GM12873 (cell line): ENCODE data around the gene PXMP4.

Experiments used
- TF ChIP-seq, protein P1 (sequence below): IDR thresholded peaks from 2 replicates; pipeline ENCODE4 v1.5.1; 2012; ENCODE audit warnings: low read depth, mild to moderate bottlenecking, moderate library complexity, low read length, control low read depth; ENCODE audit not compliant: insufficient read depth; ENCODE audit errors: missing control alignments

The PXMP4 gene

DNA sequence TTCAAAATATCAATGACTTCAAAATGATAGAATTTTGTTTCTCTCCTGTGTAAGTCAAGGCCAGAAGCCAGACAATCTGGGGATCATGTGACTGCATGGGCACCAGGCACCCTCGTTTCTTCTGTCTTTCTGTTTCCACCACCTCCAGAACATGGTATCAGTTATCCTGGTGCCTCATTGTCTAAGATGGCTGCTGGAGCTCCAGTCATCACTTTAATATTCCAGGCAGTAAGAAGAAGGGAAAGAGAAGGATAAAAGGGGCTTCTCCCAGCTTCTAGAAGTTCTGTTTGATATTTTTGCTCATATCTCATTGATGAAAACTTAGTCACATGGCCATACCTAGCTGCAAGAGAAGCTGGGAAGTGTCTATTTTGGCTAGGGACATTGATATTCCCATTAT lies 37.3 kb upstream of the PXMP4 start:
- TF ChIP-seq, protein P1, sequence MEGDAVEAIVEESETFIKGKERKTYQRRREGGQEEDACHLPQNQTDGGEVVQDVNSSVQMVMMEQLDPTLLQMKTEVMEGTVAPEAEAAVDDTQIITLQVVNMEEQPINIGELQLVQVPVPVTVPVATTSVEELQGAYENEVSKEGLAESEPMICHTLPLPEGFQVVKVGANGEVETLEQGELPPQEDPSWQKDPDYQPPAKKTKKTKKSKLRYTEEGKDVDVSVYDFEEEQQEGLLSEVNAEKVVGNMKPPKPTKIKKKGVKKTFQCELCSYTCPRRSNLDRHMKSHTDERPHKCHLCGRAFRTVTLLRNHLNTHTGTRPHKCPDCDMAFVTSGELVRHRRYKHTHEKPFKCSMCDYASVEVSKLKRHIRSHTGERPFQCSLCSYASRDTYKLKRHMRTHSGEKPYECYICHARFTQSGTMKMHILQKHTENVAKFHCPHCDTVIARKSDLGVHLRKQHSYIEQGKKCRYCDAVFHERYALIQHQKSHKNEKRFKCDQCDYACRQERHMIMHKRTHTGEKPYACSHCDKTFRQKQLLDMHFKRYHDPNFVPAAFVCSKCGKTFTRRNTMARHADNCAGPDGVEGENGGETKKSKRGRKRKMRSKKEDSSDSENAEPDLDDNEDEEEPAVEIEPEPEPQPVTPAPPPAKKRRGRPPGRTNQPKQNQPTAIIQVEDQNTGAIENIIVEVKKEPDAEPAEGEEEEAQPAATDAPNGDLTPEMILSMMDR = no peak

DNA sequence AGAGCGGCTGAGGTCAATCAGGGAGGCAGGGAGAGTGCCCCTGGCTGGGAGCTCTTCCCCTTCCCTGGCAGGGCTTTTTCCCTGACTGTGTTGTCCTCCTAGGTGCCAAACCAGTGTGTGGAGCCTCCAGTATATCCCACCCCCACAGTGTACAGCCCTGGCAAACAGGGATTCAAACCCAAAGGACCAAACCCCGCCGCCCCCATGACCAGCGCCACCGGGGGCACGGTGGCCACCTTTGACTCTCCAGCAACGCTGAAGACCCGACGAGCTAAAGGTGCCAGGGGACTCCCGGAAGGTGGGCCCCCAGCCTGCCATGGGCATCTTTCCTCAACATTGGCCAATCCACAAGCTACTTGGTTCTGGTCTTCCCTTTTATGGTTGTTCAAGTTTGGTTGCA lies 36.9 kb upstream of the PXMP4 start:
- TF ChIP-seq, protein P1 = no peak

DNA sequence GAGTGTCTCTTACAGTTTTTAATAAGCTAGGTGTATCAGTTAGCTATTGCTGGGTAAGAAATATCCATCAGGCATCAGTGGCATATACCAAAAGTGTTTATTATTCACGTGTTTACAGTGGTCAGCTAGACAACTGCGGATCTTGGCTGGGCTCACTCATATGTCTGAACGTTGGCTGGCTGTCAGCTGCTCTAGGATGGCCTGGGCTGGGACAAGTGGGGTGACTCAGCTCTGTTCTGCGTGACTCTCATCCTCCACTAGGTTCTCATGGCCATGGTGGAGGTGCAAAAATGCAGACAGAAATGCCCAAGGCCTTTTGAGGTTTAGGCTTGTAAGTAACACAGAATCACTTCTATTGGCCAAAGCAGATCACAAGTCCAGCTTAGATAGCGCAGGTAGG lies 33.7 kb upstream of the PXMP4 start:
- TF ChIP-seq, protein P1 = no peak

DNA sequence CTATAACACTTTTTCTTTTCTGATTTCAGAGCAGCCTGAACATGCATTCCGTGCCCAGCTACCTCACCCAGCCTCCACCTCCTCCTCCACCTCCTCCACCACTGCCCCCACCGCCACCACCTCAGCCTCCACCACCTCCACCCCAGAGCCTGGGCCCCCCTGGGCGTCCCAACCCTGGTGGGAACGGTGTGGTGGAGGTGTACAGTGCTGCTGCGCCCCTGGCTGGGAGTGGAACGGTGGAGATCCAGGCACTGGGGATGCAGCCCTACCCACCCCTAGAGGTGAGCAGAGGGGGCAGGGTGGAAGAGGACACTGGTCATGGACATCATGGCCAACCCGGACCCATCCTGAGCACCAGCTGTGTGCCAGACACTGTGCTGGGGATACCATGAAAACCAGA lies 33.0 kb upstream of the PXMP4 start:
- TF ChIP-seq, protein P1 = no peak

DNA sequence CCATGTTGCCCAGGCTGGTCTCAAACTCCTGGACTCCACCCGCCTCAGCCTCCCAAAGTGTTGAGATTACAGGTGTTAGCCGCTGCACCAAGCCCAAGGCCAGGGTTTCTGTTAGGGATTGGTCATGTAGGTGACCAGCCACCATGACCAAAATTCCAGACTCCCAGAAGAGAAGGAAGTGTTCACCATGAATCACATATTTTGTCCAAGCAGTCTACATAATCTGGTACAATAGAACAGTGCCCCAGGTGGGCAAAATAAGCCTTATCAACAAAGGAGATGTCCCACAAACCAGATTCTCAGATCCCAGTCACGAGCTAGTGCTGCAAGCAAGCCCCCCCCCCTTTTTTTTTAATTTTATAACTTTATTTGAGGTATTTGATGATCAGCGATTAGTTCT lies 31.7 kb upstream of the PXMP4 start:
- TF ChIP-seq, protein P1 = no peak

DNA sequence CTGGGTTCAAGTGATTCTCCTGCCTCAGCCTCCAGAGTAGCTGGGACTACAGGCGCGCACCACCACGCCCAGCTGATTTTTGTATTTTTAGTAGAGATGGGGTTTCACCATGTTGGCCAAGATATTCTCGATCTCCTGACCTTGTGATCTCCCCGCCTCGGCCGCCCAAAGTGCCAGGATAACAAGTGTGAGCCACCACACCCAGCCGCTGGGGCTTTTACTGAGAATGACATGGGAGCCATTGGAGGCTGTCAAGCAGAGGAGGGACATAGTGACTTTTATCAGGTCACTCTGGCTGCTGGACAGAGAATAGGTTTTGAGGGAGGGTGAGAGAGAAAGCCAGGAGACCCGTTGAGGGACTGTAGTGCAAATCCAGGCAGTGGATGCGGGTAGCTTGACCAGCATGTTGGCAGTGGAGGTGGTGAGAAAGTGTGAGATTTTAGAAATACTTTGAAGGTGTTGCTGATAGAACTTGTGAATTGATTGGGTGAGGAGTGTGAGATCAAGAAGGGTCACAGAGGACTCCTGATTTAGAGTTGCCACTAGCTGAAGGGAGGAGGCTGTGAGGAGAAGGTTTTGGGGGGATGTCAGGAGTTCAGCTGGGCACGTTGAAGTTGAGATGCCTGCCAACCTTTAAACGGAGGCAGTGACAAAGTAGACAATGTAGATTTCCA lies 26.4 kb upstream of the PXMP4 start:
- TF ChIP-seq, protein P1 = no peak

DNA sequence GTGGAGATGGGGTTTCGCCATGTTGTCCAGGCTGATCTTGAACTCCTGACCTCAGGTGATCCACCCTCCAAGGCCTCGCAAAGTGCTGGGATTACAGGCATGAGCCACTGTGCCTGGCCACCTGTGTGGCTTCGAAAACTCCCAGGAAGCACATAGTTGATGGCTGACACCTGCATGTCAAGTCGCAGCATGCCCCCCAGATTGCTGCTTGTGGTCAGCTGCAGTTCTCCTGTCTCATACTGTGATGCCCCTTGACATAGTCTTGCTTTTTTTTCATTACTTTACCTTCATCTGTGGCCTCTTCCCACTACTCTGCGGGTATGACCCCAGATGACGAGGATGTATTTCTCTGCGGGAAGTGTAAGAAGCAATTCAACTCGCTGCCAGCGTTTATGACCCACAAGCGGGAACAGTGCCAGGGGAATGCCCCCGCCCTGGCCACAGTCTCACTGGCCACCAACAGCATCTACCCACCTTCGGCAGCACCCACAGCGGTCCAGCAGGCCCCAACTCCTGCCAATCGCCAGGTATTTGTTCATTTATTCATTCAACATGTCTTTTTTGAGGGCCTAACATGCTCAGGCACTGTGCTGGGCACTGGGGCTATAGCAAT lies 24.8 kb upstream of the PXMP4 start:
- TF ChIP-seq, protein P1 = no peak
